NCI-H2227 treated with DMSO at 0.1 percent for 48 hours (cell line): Measurements from ENCODE around the gene REXO1.

ENCODE experiments used
- DNase-seq: peaks from one replicate; lab custom pipeline; 2025; lab: John Stamatoyannopoulos, UW

Gene REXO1

DNA sequence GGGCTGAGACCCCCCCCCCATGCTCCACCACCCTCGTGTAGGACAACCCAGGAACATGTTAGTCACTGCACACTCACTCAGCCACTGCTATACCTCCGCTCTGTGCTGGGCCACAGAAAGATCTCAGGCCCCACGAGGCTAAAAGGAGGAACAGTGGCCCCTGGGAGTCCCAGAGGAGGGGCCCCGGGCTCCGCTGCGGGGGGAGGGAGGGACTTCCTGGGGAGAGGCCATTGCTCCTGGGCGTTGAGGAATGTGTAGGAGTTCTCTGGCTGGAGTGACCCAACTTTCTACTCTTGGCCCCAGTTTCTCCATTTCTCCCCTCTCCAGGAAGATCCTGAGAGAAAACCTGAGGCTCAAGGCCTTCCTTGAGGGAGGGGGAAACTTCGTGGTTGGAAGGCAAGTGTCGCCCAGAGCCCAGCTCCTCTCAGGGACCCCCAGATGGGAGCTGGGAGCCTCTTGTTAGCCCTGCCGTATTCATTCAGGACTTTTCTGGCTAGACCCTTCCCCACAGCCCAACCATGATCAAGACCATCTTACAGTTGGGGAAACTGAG lies 81.4 kb downstream of the REXO1 start:
- no peak for DNase-seq

DNA sequence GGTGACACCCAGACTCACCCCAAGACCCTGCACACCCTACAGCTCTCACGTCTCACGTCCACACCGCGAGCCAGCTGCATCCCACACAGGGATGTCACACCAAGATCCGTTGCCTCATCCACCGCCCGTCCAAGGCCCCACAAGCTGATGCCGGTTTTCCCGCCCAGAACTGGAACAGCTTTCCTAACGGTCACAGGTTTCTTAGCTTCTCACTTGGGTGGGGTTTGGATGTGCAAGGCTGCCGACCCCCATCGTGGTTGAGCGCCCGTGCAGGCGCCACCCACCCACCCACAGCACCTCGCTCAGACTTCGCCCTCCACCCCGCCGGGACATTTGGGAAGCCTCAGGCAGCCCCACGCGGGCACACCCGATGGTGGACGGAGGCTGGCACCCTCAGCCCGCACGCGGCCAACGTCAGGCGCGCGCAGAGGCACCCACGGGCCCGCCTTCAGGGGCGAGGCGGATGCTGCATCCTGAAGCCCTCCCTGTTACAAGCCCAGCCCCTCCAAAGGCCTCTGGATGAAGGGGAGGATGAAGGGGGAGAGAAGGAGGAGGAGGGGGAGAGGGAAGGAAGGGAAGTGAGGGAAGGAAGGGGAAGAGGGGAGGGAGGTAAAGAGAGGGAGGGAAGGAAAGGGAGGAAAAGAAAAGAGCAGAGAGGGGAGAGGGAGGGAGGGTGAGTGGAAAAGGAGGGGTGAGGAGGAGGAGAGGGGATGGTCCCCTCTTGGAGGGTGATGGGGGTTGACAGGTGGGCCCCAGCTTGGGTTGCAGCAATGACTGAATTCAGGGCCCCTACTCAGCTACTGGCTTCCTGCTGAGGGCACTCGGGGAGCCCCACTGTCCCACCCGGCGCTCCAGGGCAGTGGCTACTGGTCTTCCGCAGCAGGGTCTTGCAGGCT lies 82.1 kb downstream of the REXO1 start:
- no peak for DNase-seq
